NCI-H510A (cell line): ENCODE data around the gene ECPAS.
"Not testable (repeated sequence)": the region's sequence is repeated elsewhere in the genome, so short reads cannot be mapped to it uniquely, and the experiment has no call there.

Source experiments
- DNase-seq: peaks from one replicate; lab custom pipeline; 2025; lab: John Stamatoyannopoulos, UW

Gene ECPAS, protein sequence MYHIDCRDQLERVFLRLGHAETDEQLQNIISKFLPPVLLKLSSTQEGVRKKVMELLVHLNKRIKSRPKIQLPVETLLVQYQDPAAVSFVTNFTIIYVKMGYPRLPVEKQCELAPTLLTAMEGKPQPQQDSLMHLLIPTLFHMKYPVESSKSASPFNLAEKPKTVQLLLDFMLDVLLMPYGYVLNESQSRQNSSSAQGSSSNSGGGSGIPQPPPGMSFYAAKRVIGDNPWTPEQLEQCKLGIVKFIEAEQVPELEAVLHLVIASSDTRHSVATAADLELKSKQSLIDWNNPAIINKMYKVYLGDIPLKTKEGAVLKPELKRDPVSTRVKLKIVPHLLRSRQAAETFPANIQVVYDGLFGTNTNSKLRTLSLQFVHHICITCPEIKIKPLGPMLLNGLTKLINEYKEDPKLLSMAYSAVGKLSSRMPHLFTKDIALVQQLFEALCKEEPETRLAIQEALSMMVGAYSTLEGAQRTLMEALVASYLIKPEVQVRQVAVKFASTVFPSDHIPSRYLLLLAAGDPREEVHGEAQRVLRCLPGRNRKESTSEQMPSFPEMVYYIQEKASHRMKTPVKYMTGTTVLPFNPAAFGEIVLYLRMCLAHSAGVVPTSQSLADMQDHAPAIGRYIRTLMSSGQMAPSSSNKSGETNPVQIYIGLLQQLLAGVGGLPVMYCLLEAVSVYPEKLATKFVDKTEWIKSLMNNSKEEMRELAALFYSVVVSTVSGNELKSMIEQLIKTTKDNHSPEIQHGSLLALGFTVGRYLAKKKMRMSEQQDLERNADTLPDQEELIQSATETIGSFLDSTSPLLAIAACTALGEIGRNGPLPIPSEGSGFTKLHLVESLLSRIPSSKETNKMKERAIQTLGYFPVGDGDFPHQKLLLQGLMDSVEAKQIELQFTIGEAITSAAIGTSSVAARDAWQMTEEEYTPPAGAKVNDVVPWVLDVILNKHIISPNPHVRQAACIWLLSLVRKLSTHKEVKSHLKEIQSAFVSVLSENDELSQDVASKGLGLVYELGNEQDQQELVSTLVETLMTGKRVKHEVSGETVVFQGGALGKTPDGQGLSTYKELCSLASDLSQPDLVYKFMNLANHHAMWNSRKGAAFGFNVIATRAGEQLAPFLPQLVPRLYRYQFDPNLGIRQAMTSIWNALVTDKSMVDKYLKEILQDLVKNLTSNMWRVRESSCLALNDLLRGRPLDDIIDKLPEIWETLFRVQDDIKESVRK (N-terminal part only)

DNA sequence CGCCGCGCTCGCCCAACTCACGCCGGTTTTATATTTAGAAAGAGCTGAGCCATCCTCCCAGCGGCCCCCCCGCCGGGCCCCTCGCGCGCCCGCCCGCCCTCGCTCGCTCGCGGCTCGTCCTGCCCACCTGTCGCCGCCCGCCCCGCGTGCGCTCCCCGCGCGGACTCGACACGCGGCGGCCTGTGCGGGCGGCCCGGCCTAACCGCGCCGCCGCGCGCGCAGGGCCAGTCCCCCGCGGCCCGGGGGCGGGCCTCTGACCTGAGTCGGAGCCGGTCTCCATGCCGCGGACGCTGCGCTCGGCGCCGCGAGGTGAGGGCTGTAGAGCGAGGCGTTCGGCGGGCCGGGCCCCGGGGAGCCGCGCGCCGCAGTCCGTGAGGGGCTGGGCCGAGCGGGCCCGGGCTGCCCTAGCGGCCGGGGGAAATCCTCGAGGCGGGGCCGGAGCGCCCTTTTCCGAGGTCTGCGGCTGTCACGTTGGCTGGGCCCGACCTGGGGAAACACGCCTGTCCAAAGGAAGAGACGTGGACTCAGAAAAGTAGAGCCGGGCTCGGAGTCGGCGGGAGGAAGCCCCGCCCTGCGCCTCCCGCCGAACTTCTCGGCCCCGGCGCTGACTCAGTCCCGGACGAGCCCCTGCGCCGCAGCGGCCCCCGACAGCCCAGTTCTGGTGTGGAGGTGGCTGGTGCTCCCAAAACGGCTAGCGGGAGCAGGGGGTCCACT is at the start of gene ECPAS:
TSS of gene ECPAS (minus strand) at position 526 of the 714 bp plus-strand sequence. CDS start 11,465 bp downstream, outside the sequence.
- peak; percentile 82 for DNase-seq

DNA sequence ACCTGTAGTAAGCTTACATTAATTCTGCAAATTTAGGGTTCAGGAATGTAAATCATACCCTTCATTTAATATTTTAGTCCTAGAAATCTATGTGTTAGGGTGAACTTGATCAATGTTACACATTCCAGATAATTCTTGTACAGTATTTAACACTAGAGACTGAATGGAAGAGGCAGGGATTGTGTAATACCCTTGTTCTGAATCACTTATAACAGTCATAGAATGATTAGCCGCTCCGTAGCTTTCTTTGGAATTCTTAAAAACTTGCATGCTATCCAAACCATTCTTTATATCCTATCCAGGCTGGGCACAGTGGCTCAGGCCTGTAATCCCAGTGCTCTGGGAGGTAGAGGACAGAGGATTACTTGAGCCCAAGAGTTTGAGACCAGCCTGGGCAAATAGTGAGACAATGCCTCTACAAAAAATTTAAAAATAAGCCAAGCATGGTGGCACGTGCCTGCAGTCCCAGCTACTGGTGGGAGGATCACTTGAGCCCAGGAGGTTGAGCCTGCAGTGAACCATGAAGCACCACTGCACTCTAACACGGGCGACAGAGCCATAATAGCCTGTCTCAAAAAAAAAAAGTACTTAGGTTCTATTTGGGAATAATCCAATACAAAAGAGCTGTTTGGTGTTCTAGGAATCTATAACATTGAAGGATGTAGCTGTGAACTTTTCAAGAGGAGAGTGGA is 49.1 kb upstream of the ECPAS start:
- DNase-seq: no peak

DNA sequence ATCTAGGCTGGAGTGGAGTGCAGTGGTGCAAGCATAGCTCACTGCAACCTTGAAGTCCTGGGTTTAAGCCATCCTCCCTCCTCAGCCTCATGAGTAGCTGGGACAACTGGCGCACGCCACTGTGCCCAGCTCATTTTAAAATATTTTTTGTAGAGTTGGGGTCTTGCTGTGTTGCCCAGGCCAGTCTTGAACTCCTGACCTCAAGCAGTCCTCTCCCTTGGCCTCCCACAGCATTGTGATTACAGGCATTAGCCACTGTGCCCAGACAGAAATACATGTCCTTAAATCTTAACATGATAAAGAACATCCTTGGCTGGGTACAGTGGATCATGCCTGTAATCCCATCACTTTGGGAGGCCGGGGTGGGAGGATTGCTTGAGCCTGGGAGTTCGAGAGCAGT is 47.5 kb upstream of the ECPAS start:
- no peak for DNase-seq

DNA sequence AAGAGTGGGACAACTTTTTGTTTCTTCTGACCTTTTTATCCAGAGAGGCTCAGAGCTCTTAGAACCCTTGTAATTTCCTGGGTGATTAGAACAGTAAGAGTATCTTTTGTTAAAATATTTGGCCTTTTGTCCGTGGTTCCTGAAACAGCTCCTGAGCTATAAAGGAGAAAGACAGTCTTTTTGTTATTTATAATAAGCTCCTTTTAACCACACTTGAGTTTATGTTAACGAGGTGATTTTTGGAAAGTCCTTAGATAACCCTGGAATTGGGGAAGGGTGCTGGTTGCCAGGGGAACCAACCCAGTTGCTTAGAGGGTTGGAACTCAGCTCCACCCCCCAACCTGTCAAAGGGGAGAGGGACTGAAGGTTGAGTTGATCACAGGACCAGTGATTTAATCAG is 45.6 kb upstream of the ECPAS start:
- no peak for DNase-seq

DNA sequence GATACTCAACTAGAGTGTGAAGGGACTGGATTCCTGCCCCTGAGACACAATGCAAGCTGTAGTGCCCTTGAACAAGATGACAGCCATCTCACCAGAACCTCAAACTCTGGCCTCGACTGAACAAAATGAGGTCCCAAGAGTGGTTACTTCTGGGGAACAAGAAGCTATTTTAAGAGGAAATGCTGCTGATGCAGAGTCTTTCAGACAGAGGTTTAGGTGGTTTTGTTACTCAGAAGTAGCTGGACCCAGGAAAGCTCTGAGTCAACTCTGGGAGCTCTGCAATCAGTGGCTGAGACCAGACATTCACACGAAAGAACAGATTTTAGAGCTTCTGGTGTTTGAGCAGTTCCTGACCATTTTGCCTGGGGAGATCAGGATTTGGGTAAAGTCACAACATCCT is 43.2 kb upstream of the ECPAS start:
- no peak for DNase-seq

DNA sequence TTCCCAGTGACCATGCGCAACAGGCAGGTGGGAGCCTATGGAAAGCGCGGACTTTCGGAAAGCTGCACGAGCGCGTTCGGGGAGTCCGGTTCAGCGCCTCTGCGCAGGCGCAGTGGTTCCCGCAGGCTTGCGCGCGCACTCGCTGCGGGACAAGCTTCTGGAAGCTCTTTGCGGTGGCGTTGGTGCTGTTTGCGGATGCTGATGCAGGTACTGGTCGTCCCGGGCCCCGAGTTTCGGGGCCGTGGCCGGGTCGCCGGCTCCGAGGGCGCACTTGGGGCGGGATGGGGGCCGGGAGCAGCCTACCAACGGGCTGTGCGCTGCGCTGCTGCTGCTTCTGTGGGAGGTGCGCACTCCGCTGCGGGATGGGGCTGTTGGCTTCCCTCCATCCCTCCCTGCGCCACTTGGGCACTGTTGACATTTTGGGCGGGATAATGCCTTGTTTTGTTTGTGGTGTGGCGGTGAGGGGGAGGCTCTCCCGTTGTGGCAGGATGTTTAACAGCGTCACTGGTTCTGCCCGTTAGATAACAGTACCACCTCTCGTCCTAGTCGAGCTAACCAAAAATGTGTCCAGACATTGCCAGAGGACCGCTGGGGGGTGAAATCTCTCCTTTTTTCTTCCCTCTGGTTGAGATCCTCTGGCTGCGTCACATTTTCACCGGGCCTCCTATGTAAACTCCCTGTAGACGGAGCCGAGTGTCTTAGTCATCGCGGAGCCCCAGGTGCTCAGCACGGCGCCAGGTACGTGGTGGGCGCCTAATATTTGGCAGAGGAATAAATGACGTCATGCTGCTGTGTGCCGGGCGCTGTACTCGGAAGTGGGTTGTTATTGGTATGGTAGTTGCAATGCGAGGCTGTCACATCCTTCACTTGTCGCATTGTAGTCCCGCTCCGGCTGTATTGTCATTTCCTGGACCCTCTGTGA is 41.1 kb upstream of the ECPAS start, which contains the start of gene ZNF483:
TSS of gene ZNF483 (plus strand) at position 124 of the 922 bp plus-strand sequence. CDS start 2,217 bp downstream, outside the sequence.
- DNase-seq: peak; percentile 82

DNA sequence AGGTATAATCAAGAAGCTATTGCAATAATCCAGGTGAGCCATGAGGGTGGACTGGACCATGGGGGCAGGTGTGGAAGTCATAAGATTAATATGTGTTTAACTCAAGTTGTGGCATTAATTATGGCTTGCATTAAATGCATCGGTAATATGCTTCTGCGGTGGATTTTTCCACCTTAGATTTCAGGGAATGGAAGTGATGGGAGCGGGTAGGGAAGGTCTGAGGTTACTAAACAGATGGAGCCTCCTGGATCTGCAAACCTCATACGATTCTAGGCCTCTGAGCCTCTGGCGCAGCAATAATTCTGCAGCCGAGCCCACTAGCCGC is 40.5 kb upstream of the ECPAS start:
- DNase-seq: no peak

DNA sequence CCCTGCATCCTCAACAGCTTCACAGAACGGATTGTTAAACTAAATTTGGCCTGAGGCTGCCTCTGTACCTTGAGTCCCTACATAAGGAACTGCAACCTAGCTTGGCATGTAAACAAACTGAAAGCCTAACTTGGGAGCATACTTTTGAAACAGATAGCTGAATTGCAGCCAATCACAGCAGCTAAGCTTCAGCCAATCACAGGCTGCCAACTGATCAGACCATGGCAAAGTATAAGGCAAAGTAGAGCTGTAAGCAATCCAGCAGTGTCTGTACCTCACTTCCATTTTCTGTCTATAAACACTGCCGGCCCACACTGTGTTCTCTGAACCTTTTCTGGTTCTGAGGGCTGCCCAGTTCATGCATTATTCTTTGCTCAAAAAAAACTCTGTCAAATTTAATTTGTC is 31.9 kb upstream of the ECPAS start:
- no peak for DNase-seq

DNA sequence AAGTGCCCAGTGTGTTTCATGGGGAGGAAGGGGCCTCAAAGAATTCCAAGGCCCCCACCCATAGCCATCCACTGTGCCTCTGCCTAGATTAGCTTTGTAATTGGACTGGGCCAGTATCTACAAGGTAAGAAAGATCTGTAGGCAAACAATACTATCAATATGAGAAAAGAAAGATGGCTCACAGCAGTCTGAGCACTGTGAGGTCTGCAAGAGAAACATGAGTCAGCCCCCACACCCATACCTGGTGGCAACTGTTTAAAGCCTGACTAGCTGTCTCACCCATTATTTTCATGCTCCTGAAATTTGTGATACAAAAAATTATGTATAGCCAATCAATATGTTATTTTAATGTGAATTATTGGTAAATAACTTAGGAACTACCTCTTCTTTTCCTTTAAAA is 30.8 kb upstream of the ECPAS start:
- no peak for DNase-seq

DNA sequence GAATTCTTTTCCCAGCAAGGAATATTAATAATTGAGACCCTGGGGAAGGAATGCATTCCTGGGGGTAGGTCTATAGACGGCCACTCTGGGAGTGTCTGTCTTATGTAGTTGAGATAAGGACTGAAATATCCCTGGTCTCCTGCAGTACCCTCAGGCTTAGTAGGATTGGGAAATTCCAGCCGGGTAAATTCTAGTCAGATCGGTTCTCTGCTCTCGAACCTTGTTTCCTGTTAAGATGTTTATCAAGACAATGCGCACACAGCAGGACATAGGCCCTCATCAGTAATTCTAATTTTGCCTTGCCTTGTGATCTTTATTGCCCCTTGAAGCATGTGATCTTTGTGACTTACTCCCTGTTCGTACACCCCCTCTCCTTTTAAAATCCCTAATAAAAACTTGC is 27.4 kb upstream of the ECPAS start:
- DNase-seq: not testable (repeated sequence)

DNA sequence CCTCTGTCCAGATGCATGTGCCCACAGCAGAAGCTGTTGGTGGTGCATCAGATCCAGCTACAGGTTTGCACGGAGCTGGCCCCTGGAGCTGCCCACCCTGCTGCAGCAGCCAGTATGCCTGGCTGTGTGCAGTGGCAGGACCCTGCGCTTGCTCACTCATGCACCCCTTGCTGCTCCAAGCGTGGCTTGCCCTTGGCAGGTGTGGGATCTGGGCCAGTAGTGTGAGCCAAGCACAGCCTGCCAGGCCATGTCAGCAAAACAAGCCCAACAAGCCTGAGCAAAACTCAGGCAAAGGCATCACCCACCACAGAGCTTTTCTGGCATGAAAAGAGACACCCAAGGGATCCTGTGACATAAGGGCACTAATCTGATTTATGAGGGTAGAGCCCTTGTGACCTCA is 18.3 kb upstream of the ECPAS start:
- DNase-seq: no peak

DNA sequence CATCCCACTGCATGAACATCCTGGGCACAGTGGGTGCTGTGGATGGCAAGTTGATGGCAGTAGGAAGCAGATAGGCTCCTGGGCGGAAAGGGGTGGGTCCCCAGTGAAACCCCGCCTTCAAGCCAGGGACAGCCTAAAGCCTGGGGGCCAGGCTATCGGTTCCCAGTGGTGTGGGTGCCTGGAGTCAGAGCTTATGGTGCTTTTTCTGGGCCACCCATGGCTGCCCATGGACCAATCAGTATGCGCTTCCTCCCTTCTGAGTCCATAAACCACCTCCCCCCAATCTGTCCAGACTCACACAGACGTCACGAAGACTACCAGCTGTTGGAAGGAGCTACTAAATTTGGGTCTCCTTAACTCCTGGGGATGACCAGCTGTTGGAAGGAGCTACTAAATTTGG is 17.5 kb upstream of the ECPAS start:
- DNase-seq: no peak

DNA sequence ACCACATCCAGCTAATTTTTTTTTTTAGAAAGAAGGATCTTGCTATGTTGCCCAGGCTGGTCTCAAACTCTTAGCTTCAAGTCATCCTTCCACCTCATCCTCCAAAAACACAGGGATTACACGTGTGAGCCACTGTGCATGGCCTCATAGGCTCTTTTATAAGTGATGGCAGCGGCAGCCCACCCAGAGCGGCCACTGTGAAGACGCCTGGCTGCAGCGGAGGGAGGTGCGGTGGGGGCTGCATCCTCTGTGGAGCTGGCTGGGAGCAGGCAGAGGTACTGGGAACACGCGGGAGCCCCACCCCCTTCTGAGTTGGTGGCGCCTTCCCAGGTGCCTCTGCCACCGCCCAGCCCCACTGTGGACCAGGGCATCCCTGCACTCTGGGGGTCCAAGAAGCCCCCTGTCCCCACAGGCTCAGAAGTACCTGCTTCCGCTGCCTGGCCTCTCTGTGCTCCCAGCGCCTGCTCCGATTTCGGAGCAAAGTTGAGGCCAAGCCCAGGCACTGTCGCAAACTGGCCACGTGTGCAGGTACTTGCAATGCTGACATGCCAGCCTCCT is 16.9 kb upstream of the ECPAS start:
- DNase-seq: no peak

DNA sequence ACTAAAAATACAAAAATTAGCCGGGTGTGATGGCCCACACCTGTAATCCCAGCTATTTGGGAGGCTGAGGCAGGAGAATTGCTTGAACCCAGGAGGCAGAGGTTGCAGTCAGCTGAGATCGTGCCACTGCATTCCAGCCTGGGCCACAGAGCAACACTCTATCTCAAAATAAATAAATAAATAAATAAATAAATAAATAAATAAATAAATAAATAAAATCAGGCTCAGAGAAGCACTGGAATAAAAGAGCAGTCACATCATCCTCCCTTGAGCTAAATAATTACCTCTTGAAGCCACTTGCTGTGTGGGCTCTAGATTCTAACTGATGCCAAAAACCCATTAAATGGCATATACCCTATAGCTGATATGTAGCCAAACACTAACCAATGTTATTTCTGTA is 13.0 kb upstream of the ECPAS start:
- not testable (repeated sequence) for DNase-seq

DNA sequence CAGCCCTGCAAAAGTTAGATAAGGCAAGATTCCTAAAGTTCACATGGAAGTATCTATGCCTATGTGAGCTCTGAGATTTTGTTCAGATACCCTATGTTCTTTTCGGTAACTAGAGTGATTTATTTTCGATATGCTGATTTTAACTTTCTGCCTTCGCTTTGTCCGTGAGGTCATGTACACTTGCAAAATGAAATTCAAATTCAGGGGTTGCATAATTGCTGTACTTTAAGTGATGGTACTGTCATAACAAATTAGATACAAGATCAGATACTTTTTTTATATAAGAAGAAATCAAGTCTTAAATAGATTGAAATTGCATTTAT is 350 bp upstream of the ECPAS start:
- DNase-seq: no peak

DNA sequence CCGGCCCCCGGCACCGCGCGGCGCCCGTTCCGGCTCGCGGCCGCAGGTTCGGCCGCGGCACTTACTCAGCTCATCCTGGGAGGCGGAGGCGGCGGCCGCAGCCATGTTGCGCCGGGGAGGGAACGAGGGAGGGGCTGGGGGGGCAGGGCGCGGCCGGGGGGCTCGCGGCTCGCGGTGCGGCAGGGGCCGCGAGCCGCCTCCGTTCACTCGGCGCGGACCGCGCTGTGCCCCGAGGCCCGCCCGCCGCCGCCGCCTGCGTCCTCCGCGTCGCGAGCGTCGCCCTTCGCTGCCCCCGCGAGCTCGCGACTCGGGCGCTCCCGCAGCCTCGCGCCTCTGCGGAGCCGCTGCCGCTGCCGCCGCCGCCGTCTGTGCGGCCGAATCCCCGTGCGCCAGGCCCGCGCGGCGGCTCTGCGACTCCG is 735 bp downstream of the ECPAS start:
- peak; percentile 39 for DNase-seq

DNA sequence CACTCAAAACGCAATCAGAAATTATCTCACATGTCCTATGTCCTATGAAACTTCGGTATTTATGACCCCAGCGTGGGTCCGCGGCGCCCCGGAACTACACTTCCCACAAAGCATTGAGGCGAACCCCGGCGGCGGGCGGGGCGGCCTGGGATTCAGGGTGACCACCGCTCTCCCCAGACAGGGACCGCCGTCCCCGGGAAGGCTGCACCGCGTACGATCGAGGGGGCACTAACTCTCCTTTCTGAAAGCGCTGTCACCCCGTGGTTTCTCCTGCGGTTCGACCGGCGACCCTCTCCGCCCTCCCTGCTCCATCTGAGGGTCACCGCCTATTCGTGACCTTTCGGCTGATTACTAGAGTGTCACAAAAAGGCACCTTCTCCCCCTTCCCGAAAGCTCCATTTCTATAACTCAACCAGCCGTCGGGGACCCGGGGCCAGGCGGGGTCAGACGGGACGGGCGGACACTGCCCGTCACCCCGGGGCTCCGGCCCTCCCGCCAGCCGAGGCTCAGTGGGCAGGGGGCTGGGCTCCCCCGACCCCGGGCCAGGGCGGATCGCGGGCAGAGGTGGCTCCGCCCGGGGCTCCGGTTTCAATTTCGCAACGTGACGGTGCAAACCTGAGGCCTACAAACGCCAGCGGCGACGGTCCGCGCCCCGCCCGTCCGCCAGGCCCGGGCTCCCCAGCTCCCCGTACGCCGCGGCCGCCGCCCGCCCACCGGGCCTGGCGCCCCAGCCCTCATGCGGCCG is 1.3 kb downstream of the ECPAS start:
- peak; percentile 59 for DNase-seq

DNA sequence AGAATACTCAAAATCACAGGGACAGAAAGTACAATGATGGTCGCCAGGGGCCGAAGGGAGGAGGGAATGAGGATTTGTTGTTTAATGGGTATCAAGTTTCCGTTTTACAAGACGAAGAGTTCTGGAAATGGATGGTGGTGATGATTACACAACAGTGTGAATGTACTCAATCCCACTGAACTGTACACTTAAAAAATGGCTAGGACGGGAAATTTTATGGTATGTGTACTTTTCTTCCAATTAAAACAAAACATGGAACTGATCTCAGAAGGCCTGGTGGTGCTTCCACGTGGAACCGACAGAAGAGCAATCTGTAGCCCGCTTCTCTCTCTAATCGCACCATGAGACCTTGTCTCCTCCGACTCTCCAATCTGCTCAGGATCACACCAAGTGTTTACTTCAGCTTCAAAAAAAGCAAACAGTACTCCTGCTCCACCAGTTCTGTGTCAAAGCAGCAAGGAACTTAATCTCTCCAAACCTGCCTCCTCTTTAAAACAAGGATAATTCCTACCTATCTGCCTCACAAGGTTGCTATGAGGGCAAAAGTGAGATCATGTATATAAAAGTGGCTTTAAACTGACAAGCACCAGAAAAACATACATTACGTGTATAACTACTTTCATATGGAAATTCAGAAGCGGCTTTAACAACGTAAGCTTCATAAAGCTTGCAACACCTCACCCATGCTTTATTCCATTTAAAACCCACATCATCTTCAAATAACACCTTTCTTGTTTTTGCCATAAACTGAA is 2.1 kb downstream of the ECPAS start:
- DNase-seq: peak; percentile 46
